ENCODE data around the gene BPHL. TPM values are rescaled to one million over a fixed set of nuclear protein-coding genes. Genes with fewer than 3 reads are reported as not detected.
"Not testable (repeated sequence)": the region's sequence is repeated elsewhere in the genome, so short reads cannot be mapped to it uniquely, and the experiment has no call there.

BPHL gene
- total and polyA plus RNA-seq, 3 experiments from 2014 or later, result 6.5 to 10.7 (median 10.5) TPM

- no peaks in the 10 kb centered on the region for H3K4me1 ChIP-seq (ENCODE audit: insufficient read depth, low read length)
- H3K36me3 ChIP-seq (ENCODE audit: insufficient read depth, low read length), result no peaks in the 10 kb centered on the region
- no peaks in the 10 kb centered on the region for H3K9me3 Mint-ChIP-seq
- no peak for DNase-seq
- H3K27ac ChIP-seq (ENCODE audit: low read depth, low read length), result no peak overlapping the region
- H3K36me3 Mint-ChIP-seq, result peaks cover 7 to 43% (median 15%) of the 10 kb centered on the region in 3 donors
- H3K27me3 Mint-ChIP-seq, result no peaks in the 10 kb centered on the region
- no peaks in the 10 kb centered on the region for H3K9me3 ChIP-seq (ENCODE audit: low read length)
- H3K4me3 Mint-ChIP-seq, result no peak overlapping the region
- POLR2A ChIA-PET, result no interaction called here
- no peaks in the 10 kb centered on the region for H3K27me3 ChIP-seq (ENCODE audit: insufficient read depth, low read length, poor library complexity, severe bottlenecking)
- H3K4me1 Mint-ChIP-seq, result peaks cover 0 to 4% (median 0%) of the 10 kb centered on the region in 3 donors
- no peak overlapping the region for H3K4me3 ChIP-seq (ENCODE audit: low read length)
- peak overlapping the region in 1 of 8 donors; percentile 11 for H3K27ac Mint-ChIP-seq
- CTCF ChIA-PET, result interaction anchor here (1.3 to 1.4 kb wide), 2 partner anchors 14 to 17 kb away, joined by 3 read pairs; partner anchors contain the start of gene TUBB2A
Measured at GRCh38 chr6:3143158-3143557, 24.6 kb downstream of the BPHL start.

GRCh38 chr6:3144571-3144970 is 26.1 kb downstream of the BPHL start:
- Mint-ChIP-seq H3K27me3 (no peaks in the 10 kb centered on the region), H3K4me1 (peaks cover 0 to 4% (median 0%) of the 10 kb centered on the region in 3 donors), H3K36me3 (peaks cover 3 to 31% (median 10%) of the 10 kb centered on the region in 3 donors), H3K27ac (peak overlapping the region in 1 of 8 donors; percentile 29), H3K4me3 (no peak overlapping the region), H3K9me3 (no peaks in the 10 kb centered on the region)
- Histone ChIP-seq H3K4me3 (ENCODE audit: low read length) (no peak overlapping the region), H3K27me3 (ENCODE audit: insufficient read depth, low read length, poor library complexity, severe bottlenecking) (no peaks in the 10 kb centered on the region), H3K36me3 (ENCODE audit: insufficient read depth, low read length) (no peaks in the 10 kb centered on the region), H3K9me3 (ENCODE audit: low read length) (no peaks in the 10 kb centered on the region), H3K4me1 (ENCODE audit: insufficient read depth, low read length) (no peaks in the 10 kb centered on the region), H3K27ac (ENCODE audit: low read depth, low read length) (no peak overlapping the region)
- POLR2A ChIA-PET, result no interaction called here
- CTCF ChIA-PET, result no interaction called here
- DNase-seq, result no peak

- CTCF ChIA-PET, result interaction anchor here (0.7 to 2.1 kb wide), 4 partner anchors 8 to 104 kb away, joined by 3 to 7 read pairs (median 4); partner anchors contain the start of gene TUBB2A
- Histone ChIP-seq H3K9me3 (ENCODE audit: low read length) (no peaks in the 10 kb centered on the region), H3K27me3 (ENCODE audit: insufficient read depth, low read length, poor library complexity, severe bottlenecking) (no peaks in the 10 kb centered on the region), H3K4me1 (ENCODE audit: insufficient read depth, low read length) (no peaks in the 10 kb centered on the region), H3K4me3 (ENCODE audit: low read length) (no peak overlapping the region), H3K27ac (ENCODE audit: low read depth, low read length) (no peak overlapping the region), H3K36me3 (ENCODE audit: insufficient read depth, low read length) (no peaks in the 10 kb centered on the region)
- Mint-ChIP-seq H3K4me3 (no peak overlapping the region), H3K36me3 (peaks cover 3 to 13% (median 9%) of the 10 kb centered on the region in 3 donors), H3K9me3 (no peaks in the 10 kb centered on the region), H3K4me1 (peaks cover 0 to 4% (median 0%) of the 10 kb centered on the region in 3 donors), H3K27ac (no peak overlapping the region), H3K27me3 (no peaks in the 10 kb centered on the region)
- no peak for DNase-seq
- POLR2A ChIA-PET, result no interaction called here
Measured at GRCh38 chr6:3147914-3148757, 29.6 kb downstream of the BPHL start.

- Histone ChIP-seq H3K4me1 (ENCODE audit: insufficient read depth, low read length) (no peaks in the 10 kb centered on the region), H3K27ac (ENCODE audit: low read depth, low read length) (no peak overlapping the region), H3K27me3 (ENCODE audit: insufficient read depth, low read length, poor library complexity, severe bottlenecking) (no peaks in the 10 kb centered on the region), H3K4me3 (ENCODE audit: low read length) (no peak overlapping the region), H3K9me3 (ENCODE audit: low read length) (no peaks in the 10 kb centered on the region), H3K36me3 (ENCODE audit: insufficient read depth, low read length) (no peaks in the 10 kb centered on the region)
- H3K27ac Mint-ChIP-seq, result peak overlapping the region in 1 of 8 donors; percentile 35
- H3K36me3 Mint-ChIP-seq, result peaks cover 8 to 19% (median 10%) of the 10 kb centered on the region in 3 donors
- no peaks in the 10 kb centered on the region for H3K9me3 Mint-ChIP-seq
- peaks cover 0 to 4% of the 10 kb centered on the region in 2 donors for H3K27me3 Mint-ChIP-seq
- DNase-seq, result no peak
- ChIA-PET CTCF (interaction anchor here (1.5 kb wide), 1 partner anchor 11 kb away, joined by 4 read pairs; no protein-coding TSS in a partner anchor), POLR2A (no interaction called here)
- peaks cover 4 to 8% (median 7%) of the 10 kb centered on the region in 3 donors for H3K4me1 Mint-ChIP-seq
- no peak overlapping the region for H3K4me3 Mint-ChIP-seq
Measured at GRCh38 chr6:3151691-3152090, 33.2 kb downstream of the BPHL start.

- H3K4me1 ChIP-seq (ENCODE audit: insufficient read depth, low read length), result no peaks in the 10 kb centered on the region
- ChIA-PET CTCF (no interaction called here), POLR2A (no interaction called here)
Measured at GRCh38 chr6:3152689-3153088, 34.2 kb downstream of the BPHL start.

GRCh38 chr6:3155416-3155815 is 36.9 kb downstream of the BPHL start:
- peaks cover 22 to 34% (median 28%) of the 10 kb centered on the region in 3 donors for H3K4me1 Mint-ChIP-seq
- H3K27me3 Mint-ChIP-seq; H3K9me3 Mint-ChIP-seq; DNase-seq; H3K36me3 ChIP-seq (ENCODE audit: insufficient read depth, low read length); H3K27me3 ChIP-seq (ENCODE audit: insufficient read depth, low read length, poor library complexity, severe bottlenecking); H3K9me3 ChIP-seq (ENCODE audit: low read length); H3K4me3 ChIP-seq (ENCODE audit: low read length); POLR2A ChIA-PET; H3K27ac ChIP-seq (ENCODE audit: low read depth, low read length): not testable (repeated sequence)
- peaks cover 5 to 19% (median 7%) of the 10 kb centered on the region in 3 donors for H3K36me3 Mint-ChIP-seq
- CTCF ChIA-PET, result interaction anchor here (1.2 kb wide), 1 partner anchor 124 kb away, joined by 3 read pairs; no protein-coding TSS in a partner anchor
- H3K4me3 Mint-ChIP-seq, result peak overlapping the region in 5 of 7 donors; percentile 39 to 95 (median 80)
- H3K27ac Mint-ChIP-seq, result peak overlapping the region in 6 of 8 donors; percentile 35 to 82 (median 70)
- H3K4me1 ChIP-seq (ENCODE audit: insufficient read depth, low read length), result peaks cover 11% of the 10 kb centered on the region

More at GRCh38 chr6:3152689-3153088, 34.2 kb downstream of the BPHL start:
- H3K4me3 Mint-ChIP-seq, result no peak overlapping the region
- Histone ChIP-seq H3K27ac (ENCODE audit: low read depth, low read length) (no peak overlapping the region), H3K4me3 (ENCODE audit: low read length) (no peak overlapping the region), H3K9me3 (ENCODE audit: low read length) (no peaks in the 10 kb centered on the region), H3K27me3 (ENCODE audit: insufficient read depth, low read length, poor library complexity, severe bottlenecking) (no peaks in the 10 kb centered on the region), H3K36me3 (ENCODE audit: insufficient read depth, low read length) (no peaks in the 10 kb centered on the region)
- peaks cover 6 to 11% (median 10%) of the 10 kb centered on the region in 3 donors for H3K4me1 Mint-ChIP-seq
- no peaks in the 10 kb centered on the region for H3K9me3 Mint-ChIP-seq
- H3K27ac Mint-ChIP-seq, result peak overlapping the region in 1 of 8 donors; percentile 50
- peaks cover 5 to 19% (median 7%) of the 10 kb centered on the region in 3 donors for H3K36me3 Mint-ChIP-seq
- DNase-seq, result no peak
- H3K27me3 Mint-ChIP-seq, result peaks cover 0 to 7% of the 10 kb centered on the region in 2 donors

- CTCF ChIA-PET, result interaction anchor here (0.6 to 1.8 kb wide), 13 partner anchors 8 to 128 kb away, joined by 3 to 9 read pairs (median 3); no protein-coding TSS in a partner anchor
- peaks cover 28 to 42% (median 37%) of the 10 kb centered on the region in 3 donors for H3K4me1 Mint-ChIP-seq
- H3K4me3 Mint-ChIP-seq, result peak overlapping the region; percentile 83 to 95 (median 94)
- peak overlapping the region; percentile 84 for H3K4me3 ChIP-seq (ENCODE audit: low read length)
- H3K9me3 Mint-ChIP-seq; H3K9me3 ChIP-seq (ENCODE audit: low read length); H3K27me3 Mint-ChIP-seq; H3K36me3 ChIP-seq (ENCODE audit: insufficient read depth, low read length); H3K27me3 ChIP-seq (ENCODE audit: insufficient read depth, low read length, poor library complexity, severe bottlenecking): not testable (repeated sequence)
- H3K36me3 Mint-ChIP-seq, result peaks cover 5 to 19% (median 7%) of the 10 kb centered on the region in 3 donors
- POLR2A ChIA-PET, result interaction anchor here (0.6 to 1.6 kb wide), 4 partner anchors 10 to 234 kb away, joined by 3 to 5 read pairs (median 4); no protein-coding TSS in a partner anchor
- peak overlapping the region; percentile 92 for H3K27ac ChIP-seq (ENCODE audit: low read depth, low read length)
- DNase-seq, result peak in 4 of 5 donors; percentile 22 to 66 (median 42)
- H3K4me1 ChIP-seq (ENCODE audit: insufficient read depth, low read length), result peaks cover 18% of the 10 kb centered on the region
- H3K27ac Mint-ChIP-seq, result peak overlapping the region; percentile 44 to 97 (median 82)
Measured at GRCh38 chr6:3156184-3157130, 37.9 kb downstream of the BPHL start.
